22Rv1 (cell line): ENCODE measurements around the gene GPRC5A.

Experiments used
- H3K27ac ChIP-seq: fragments of 450-650 bp; 2 replicates; pipeline ENCODE4 v1.5.1; 2017
- CTCF ChIP-seq: fragments of 450-650 bp; IDR thresholded peaks from 2 replicates; pipeline ENCODE4 v1.5.1; 2017; ENCODE audit warnings: mild to moderate bottlenecking
- ZFX ChIP-seq: fragments of 450-650 bp; IDR thresholded peaks from 2 replicates; pipeline ENCODE4 v1.6.1; 2017; ENCODE audit warnings: antibody characterized with exemption, borderline replicate concordance

GPRC5A gene

GRCh38 chr12:12954356-12954755, 63.0 kb downstream of the GPRC5A start:
- TF ChIP-seq ZFX (no peak), CTCF (no peak)
- peak overlapping the region; percentile 20; the same call in 1 of the 2 replicates for H3K27ac ChIP-seq

GRCh38 chr12:12954878-12955625, 63.7 kb downstream of the GPRC5A start:
- TF ChIP-seq CTCF (no peak), ZFX (no peak)

GRCh38 chr12:12958886-12959285, 67.5 kb downstream of the GPRC5A start:
- no peak overlapping the region for H3K27ac ChIP-seq
- no peak for TF ChIP-seq CTCF
- no peak for TF ChIP-seq ZFX

More at GRCh38 chr12:12954878-12955625, 63.7 kb downstream of the GPRC5A start:
- peak overlapping the region; percentile 20; the same call in 1 of the 2 replicates for H3K27ac ChIP-seq

GRCh38 chr12:12960639-12961209, 69.4 kb downstream of the GPRC5A start:
- no peak overlapping the region for H3K27ac ChIP-seq
- TF ChIP-seq ZFX (no peak), CTCF (no peak)

- TF ChIP-seq ZFX (no peak), CTCF (no peak)
- no peak overlapping the region for H3K27ac ChIP-seq
Measured at GRCh38 chr12:12964255-12964654, 72.9 kb downstream of the GPRC5A start.

GRCh38 chr12:12965836-12966235, 74.5 kb downstream of the GPRC5A start:
- H3K27ac ChIP-seq, result no peak overlapping the region
- TF ChIP-seq CTCF (no peak), ZFX (no peak)
